HG02981 (cell line): ENCODE data around the gene CHMP1A.
"Not testable (repeated sequence)": the region's sequence is repeated elsewhere in the genome, so short reads cannot be mapped to it uniquely, and the experiment has no call there.

ENCODE experiments used
- ATAC-seq: cut with Tn5 transposase; IDR thresholded peaks from one replicate; pipeline ENCODE4 v1.9.1; 2021; ENCODE audit warnings: mild to moderate bottlenecking, moderate library complexity; ENCODE audit not compliant: unreplicated experiment

CHMP1A gene

GRCh38 chr16:89657442-89658220, at the start of gene CHMP1A, which contains the start of gene SPATA33:
TSS of gene CHMP1A (minus strand) at chr16:89657708. CDS start at chr16:89657588, 120 bp downstream.
TSS of gene SPATA33 (plus strand) at chr16:89657836. CDS start at chr16:89657912, 76 bp downstream.
- ATAC-seq: peak; percentile 88

- ATAC-seq: no peak
Observed at GRCh38 chr16:89706518-89707260, 49.2 kb upstream of the CHMP1A start.

- no peak for ATAC-seq
Observed at GRCh38 chr16:89705006-89705405, 47.5 kb upstream of the CHMP1A start.

- ATAC-seq: no peak
Observed at GRCh38 chr16:89704281-89704680, 46.8 kb upstream of the CHMP1A start.

- ATAC-seq: peak; percentile 69
Observed at GRCh38 chr16:89701425-89702406, 44.2 kb upstream of the CHMP1A start, which contains the start of gene SPATA2L. TSS of gene SPATA2L (minus strand) at chr16:89701705. CDS start at chr16:89701232, 473 bp downstream.

GRCh38 chr16:89700649-89701424, 43.3 kb upstream of the CHMP1A start:
- no peak for ATAC-seq

GRCh38 chr16:89700100-89700648, 42.7 kb upstream of the CHMP1A start:
- ATAC-seq: peak; percentile 40

- not testable (repeated sequence) for ATAC-seq
Observed at GRCh38 chr16:89699629-89700099, 42.2 kb upstream of the CHMP1A start.

- not testable (repeated sequence) for ATAC-seq
Observed at GRCh38 chr16:89698717-89699116, 41.2 kb upstream of the CHMP1A start.

- no peak for ATAC-seq
Observed at GRCh38 chr16:89697616-89698331, 40.3 kb upstream of the CHMP1A start.

GRCh38 chr16:89697161-89697615, 39.7 kb upstream of the CHMP1A start:
- ATAC-seq: no peak

GRCh38 chr16:89696670-89697128, 39.2 kb upstream of the CHMP1A start:
- no peak for ATAC-seq

GRCh38 chr16:89695875-89696669, 38.6 kb upstream of the CHMP1A start:
- ATAC-seq: no peak

- no peak for ATAC-seq
Observed at GRCh38 chr16:89695086-89695874, 37.8 kb upstream of the CHMP1A start.

- not testable (repeated sequence) for ATAC-seq
Observed at GRCh38 chr16:89694784-89695085, 37.2 kb upstream of the CHMP1A start.

GRCh38 chr16:89693931-89694783, 36.6 kb upstream of the CHMP1A start:
- no peak for ATAC-seq
